ENCODE data around the gene RAB7B. TPM values are rescaled to one million over a fixed set of nuclear protein-coding genes. Genes with fewer than 3 reads are reported as not detected.

Gene RAB7B
- total RNA-seq, 2 experiments from 2014 or later = not detected

- no peak within 1 kb of the TSS for H2AFZ ChIP-seq (ENCODE audit: low read length)
- no peak within 1 kb of the TSS for H3K27ac ChIP-seq (ENCODE audit: low read depth, low read length, poor library complexity, severe bottlenecking)
- no TSS peak for BruUV-seq (replicated peaks)
- no peak within 1 kb of the TSS for H3K4me3 ChIP-seq (ENCODE audit: low read depth, low read length, poor library complexity, severe bottlenecking)
- H3K9me2 ChIP-seq (ENCODE audit: insufficient read depth, low read length) = no peaks in the 10 kb centered on the region
- intact Hi-C loops (cut with micrococcal nuclease; ENCODE audit: unreplicated experiment) = no loop called here
- no peaks in the 10 kb centered on the region for H3K4me1 ChIP-seq (ENCODE audit: insufficient read depth, low read length, poor library complexity, severe bottlenecking)
- ChIA-PET CTCF (ENCODE audit: unreplicated experiment) (no interaction called here), POLR2A (no interaction called here)
- no peak within 1 kb of the TSS for H3K4me2 ChIP-seq (ENCODE audit: low read length)
- H4K20me1 ChIP-seq (ENCODE audit: insufficient read depth, low read length) = no peaks in the 10 kb centered on the region
- TF ChIP-seq, protein P1, sequence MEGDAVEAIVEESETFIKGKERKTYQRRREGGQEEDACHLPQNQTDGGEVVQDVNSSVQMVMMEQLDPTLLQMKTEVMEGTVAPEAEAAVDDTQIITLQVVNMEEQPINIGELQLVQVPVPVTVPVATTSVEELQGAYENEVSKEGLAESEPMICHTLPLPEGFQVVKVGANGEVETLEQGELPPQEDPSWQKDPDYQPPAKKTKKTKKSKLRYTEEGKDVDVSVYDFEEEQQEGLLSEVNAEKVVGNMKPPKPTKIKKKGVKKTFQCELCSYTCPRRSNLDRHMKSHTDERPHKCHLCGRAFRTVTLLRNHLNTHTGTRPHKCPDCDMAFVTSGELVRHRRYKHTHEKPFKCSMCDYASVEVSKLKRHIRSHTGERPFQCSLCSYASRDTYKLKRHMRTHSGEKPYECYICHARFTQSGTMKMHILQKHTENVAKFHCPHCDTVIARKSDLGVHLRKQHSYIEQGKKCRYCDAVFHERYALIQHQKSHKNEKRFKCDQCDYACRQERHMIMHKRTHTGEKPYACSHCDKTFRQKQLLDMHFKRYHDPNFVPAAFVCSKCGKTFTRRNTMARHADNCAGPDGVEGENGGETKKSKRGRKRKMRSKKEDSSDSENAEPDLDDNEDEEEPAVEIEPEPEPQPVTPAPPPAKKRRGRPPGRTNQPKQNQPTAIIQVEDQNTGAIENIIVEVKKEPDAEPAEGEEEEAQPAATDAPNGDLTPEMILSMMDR (conservative IDR thresholded peaks at IDR 0.05; ENCODE audit: low read length) = no peak
- no peak for TF ChIP-seq EZH2phosphoT487 (IDR thresholded peaks at IDR 0.05; ENCODE audit: borderline replicate concordance, low read depth, low read length)
- H3K36me3 ChIP-seq (ENCODE audit: insufficient read depth, low read length) = no peaks in the 10 kb centered on the region
- no peak for DNase-seq (ENCODE audit: low spot score)
- H3K9me3 ChIP-seq (ENCODE audit: low read length) = no peaks in the 10 kb centered on the region
- H3K79me2 ChIP-seq (ENCODE audit: insufficient read depth, low read depth, low read length) = no peaks in the 10 kb centered on the region
These were observed 60.0 kb downstream of the RAB7B start, which contains the start of gene SLC26A9 for GRCh38 chr1:205943245-205943644. Gene SLC26A9, minus strand, starts transcription at chr1:205943456. Its CDS starts 7,636 bp downstream, at chr1:205935820.

- Histone ChIP-seq H2AFZ (ENCODE audit: low read length) (no peak overlapping the region), H3K27ac (ENCODE audit: low read depth, low read length, poor library complexity, severe bottlenecking) (no peak overlapping the region), H3K79me2 (ENCODE audit: insufficient read depth, low read depth, low read length) (no peaks in the 10 kb centered on the region), H3K9me3 (ENCODE audit: low read length) (no peaks in the 10 kb centered on the region), H4K20me1 (ENCODE audit: insufficient read depth, low read length) (no peaks in the 10 kb centered on the region), H3K9me2 (ENCODE audit: insufficient read depth, low read length) (no peaks in the 10 kb centered on the region), H3K36me3 (ENCODE audit: insufficient read depth, low read length) (no peaks in the 10 kb centered on the region), H3K4me2 (ENCODE audit: low read length) (no peak overlapping the region), H3K4me1 (ENCODE audit: insufficient read depth, low read length, poor library complexity, severe bottlenecking) (no peaks in the 10 kb centered on the region), H3K4me3 (ENCODE audit: low read depth, low read length, poor library complexity, severe bottlenecking) (no peak overlapping the region)
- DNase-seq (ENCODE audit: low spot score) = no peak
- TF ChIP-seq, protein P1 (conservative IDR thresholded peaks at IDR 0.05; ENCODE audit: low read length) = no peak
- TF ChIP-seq EZH2phosphoT487 (IDR thresholded peaks at IDR 0.05; ENCODE audit: borderline replicate concordance, low read depth, low read length) = no peak
- ChIA-PET POLR2A (no interaction called here), CTCF (ENCODE audit: unreplicated experiment) (no interaction called here)
- intact Hi-C loops (cut with micrococcal nuclease; ENCODE audit: unreplicated experiment) = no loop called here
- no TSS peak for BruUV-seq (replicated peaks)
These were observed 60.5 kb downstream of the RAB7B start for GRCh38 chr1:205942631-205943159.

DNA sequence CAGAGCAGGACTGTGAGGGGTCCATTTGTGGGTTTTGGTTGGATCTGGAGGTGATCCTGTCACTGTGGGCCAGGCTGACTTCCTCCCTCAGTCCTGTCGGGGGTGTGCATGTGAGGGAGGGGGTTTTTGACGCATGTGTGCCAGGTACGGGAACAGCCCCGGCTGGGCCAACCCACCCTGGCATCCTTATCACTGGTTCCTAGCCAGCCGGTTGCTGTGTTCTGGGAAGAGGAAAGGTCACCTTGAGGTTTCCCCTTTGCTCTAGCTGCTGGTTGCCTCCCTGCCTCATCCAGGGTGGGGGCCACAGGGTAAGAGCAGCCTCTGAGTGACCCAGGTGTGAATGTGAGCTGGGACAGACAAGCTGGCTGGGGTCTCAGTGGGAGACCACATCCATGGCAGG is 62.5 kb downstream of the RAB7B start:
- H3K27ac ChIP-seq (ENCODE audit: low read depth, low read length, poor library complexity, severe bottlenecking) = no peak overlapping the region
- no peaks in the 10 kb centered on the region for H3K79me2 ChIP-seq (ENCODE audit: insufficient read depth, low read depth, low read length)
- no peak overlapping the region for H3K4me2 ChIP-seq (ENCODE audit: low read length)
- H2AFZ ChIP-seq (ENCODE audit: low read length) = no peak overlapping the region
- intact Hi-C loops (cut with micrococcal nuclease; ENCODE audit: unreplicated experiment) = no loop called here
- BruUV-seq (replicated peaks) = no TSS peak
- DNase-seq (ENCODE audit: low spot score) = no peak
- no peaks in the 10 kb centered on the region for H3K9me3 ChIP-seq (ENCODE audit: low read length)
- no peak for TF ChIP-seq EZH2phosphoT487 (IDR thresholded peaks at IDR 0.05; ENCODE audit: borderline replicate concordance, low read depth, low read length)
- TF ChIP-seq, protein P1 (conservative IDR thresholded peaks at IDR 0.05; ENCODE audit: low read length) = no peak
- no peaks in the 10 kb centered on the region for H3K36me3 ChIP-seq (ENCODE audit: insufficient read depth, low read length)
- H3K9me2 ChIP-seq (ENCODE audit: insufficient read depth, low read length) = no peaks in the 10 kb centered on the region
- no peak overlapping the region for H3K4me3 ChIP-seq (ENCODE audit: low read depth, low read length, poor library complexity, severe bottlenecking)
- CTCF ChIA-PET (ENCODE audit: unreplicated experiment) = no interaction called here
- POLR2A ChIA-PET = no interaction called here
- H3K4me1 ChIP-seq (ENCODE audit: insufficient read depth, low read length, poor library complexity, severe bottlenecking) = no peaks in the 10 kb centered on the region
- H4K20me1 ChIP-seq (ENCODE audit: insufficient read depth, low read length) = no peaks in the 10 kb centered on the region
